Thyroid gland (tissue), 4 donors: ENCODE measurements around the gene PCK2. TPM values are rescaled to one million over a fixed set of nuclear protein-coding genes. Genes with fewer than 3 reads are reported as not detected.

Experiments used
- DNase-seq, 2 donors: peaks; one replicate each; pipeline ENCODE4 v3.0.0-alpha.2; 2019
- H3K27ac ChIP-seq, 3 donors: fragments of 200-600 bp; sonication (generic); 1 replicate in 2 of 3; 2 replicates in 1 of 3; pipeline ENCODE4 v1.5.1; 2016 to 2019; ENCODE audit warnings: mild to moderate bottlenecking in 1 of 3, moderate library complexity in 1 of 3
- H3K27me3 ChIP-seq: fragments of 200-600 bp; sonication (generic); one replicate; pipeline ENCODE4 v1.5.1; 2019
- H3K36me3 ChIP-seq, 2 donors: fragments of 200-600 bp; sonication (generic); one replicate each; pipeline ENCODE4 v1.5.1; 2016 to 2019
- H3K4me1 ChIP-seq, 2 donors: fragments of 200-600 bp; sonication (generic); one replicate each; pipeline ENCODE4 v1.5.1; 2017 to 2019
- H3K4me3 ChIP-seq, 3 donors: fragments of 200-600 bp; sonication (generic); replicated peaks in 1 of 3; 1 replicate in 2 of 3; 2 replicates in 1 of 3; pipeline ENCODE4 v1.5.1; 2016; ENCODE audit warnings: mild to moderate bottlenecking in 1 of 3
- H3K9me3 ChIP-seq: fragments of 200-600 bp; sonication (generic); one replicate; pipeline ENCODE4 v1.5.1; 2017
- CTCF ChIP-seq, 6 experiments: fragments of 200-600 bp in 3 of 6; fragments of 450-650 bp in 3 of 6; sonication (generic) in 3 of 6; IDR thresholded peaks; one replicate each; pipeline ENCODE4 v1.5.1; 2016 to 2019; ENCODE audit warnings: antibody characterized with exemption in 6 of 6, mild to moderate bottlenecking in 2 of 6, inconsistent platforms in 1 of 6, moderate library complexity in 1 of 6
- POLR2A ChIP-seq, 2 donors: fragments of 450-650 bp; IDR thresholded peaks; one replicate each; pipeline ENCODE4 v1.6.1; 2017; ENCODE audit warnings: antibody characterized with exemption in 2 of 2, mild to moderate bottlenecking in 2 of 2, moderate library complexity in 1 of 2
- WGBS, 2 donors: methylation state at CpG; one replicate each; pipeline ENCODE4 v1.1.5; 2017; 5-methylcytosine and 5-hydroxymethylcytosine counted together
- intact Hi-C: fragments of 100-400 bp; cut with DNase I; formaldehyde crosslinking; loops from one replicate; pipeline ENCODE4 v1.15.1; 2023
- total RNA-seq, 4 donors: library from RNA; depleted of rRNA; stranded (reverse); fragments of >200 nt; gene quantifications; one replicate each; pipeline ENCODE4 v1.2.3, GENCODE V29; 2016

Gene PCK2
- total RNA-seq, 4 donors from 2014 or later: 29.8 to 47.4 (median 39.3) TPM

- intact Hi-C loops: no loop called here
These were observed 53.8 kb downstream of the PCK2 start for GRCh38 chr14:24147761-24148428.

GRCh38 chr14:24149302-24149969, 55.3 kb downstream of the PCK2 start:
- Histone ChIP-seq H3K27ac (no peak overlapping the region), H3K4me3 (no peak overlapping the region), H3K27me3 (no peaks in the 10 kb centered on the region), H3K36me3 (peaks cover 26% of the 10 kb centered on the region in 2 donors), H3K9me3 (no peaks in the 10 kb centered on the region), H3K4me1 (peaks cover 17 to 18% of the 10 kb centered on the region in 2 donors)
- no peak for TF ChIP-seq POLR2A (IDR thresholded peaks at IDR 0.05)
- TF ChIP-seq CTCF (IDR thresholded peaks at IDR 0.05): no peak
- DNase-seq: no peak
- 96 to 98% methylated on average over 3 of the region's 3 CpGs for WGBS, 2 donors
- intact Hi-C loops: no loop called here

More at GRCh38 chr14:24147761-24148428, 53.8 kb downstream of the PCK2 start:
- no peak for DNase-seq
- no peaks in the 10 kb centered on the region for H3K27me3 ChIP-seq
- 1 to 15% methylated on average over 15 of the region's 29 CpGs for WGBS, 2 donors
- no peaks in the 10 kb centered on the region for H3K9me3 ChIP-seq
- H3K36me3 ChIP-seq: peaks cover 26% of the 10 kb centered on the region in 2 donors
- peaks cover 17 to 18% of the 10 kb centered on the region in 2 donors for H3K4me1 ChIP-seq
- peak overlapping the region in 2 of 3 donors; percentile 16 to 75 for H3K27ac ChIP-seq
- H3K4me3 ChIP-seq: peak overlapping the region; percentile 38 to 83 (median 83)
- no peak for TF ChIP-seq POLR2A (IDR thresholded peaks at IDR 0.05)
- TF ChIP-seq CTCF (IDR thresholded peaks at IDR 0.05): no peak

- Histone ChIP-seq H3K27me3 (no peaks in the 10 kb centered on the region), H3K4me1 (peaks cover 17 to 18% of the 10 kb centered on the region in 2 donors), H3K4me3 (no peak overlapping the region), H3K36me3 (peaks cover 28 to 32% of the 10 kb centered on the region in 2 donors), H3K9me3 (no peaks in the 10 kb centered on the region), H3K27ac (no peak overlapping the region)
- no peak for TF ChIP-seq CTCF (IDR thresholded peaks at IDR 0.05)
- TF ChIP-seq POLR2A (IDR thresholded peaks at IDR 0.05): no peak
- intact Hi-C loops: no loop called here
- WGBS, 2 donors: 86 to 98% methylated on average over 4 to 9 of the region's 9 CpGs
- DNase-seq: no peak
These were observed 56.0 kb downstream of the PCK2 start for GRCh38 chr14:24150061-24150460.

GRCh38 chr14:24150567-24150966, 56.5 kb downstream of the PCK2 start:
- peaks cover 13 to 15% of the 10 kb centered on the region in 2 donors for H3K4me1 ChIP-seq
- no peak overlapping the region for H3K4me3 ChIP-seq
- H3K9me3 ChIP-seq: no peaks in the 10 kb centered on the region
- intact Hi-C loops: no loop called here
- WGBS, 2 donors: 96 to 97% methylated on average over 9 of the region's 9 CpGs
- DNase-seq: no peak
- H3K27me3 ChIP-seq: no peaks in the 10 kb centered on the region
- no peak overlapping the region for H3K27ac ChIP-seq
- no peak for TF ChIP-seq CTCF (IDR thresholded peaks at IDR 0.05)
- no peak for TF ChIP-seq POLR2A (IDR thresholded peaks at IDR 0.05)
- peaks cover 33 to 37% of the 10 kb centered on the region in 2 donors for H3K36me3 ChIP-seq

GRCh38 chr14:24150993-24151392, 56.9 kb downstream of the PCK2 start:
- Histone ChIP-seq H3K4me3 (no peak overlapping the region), H3K9me3 (no peaks in the 10 kb centered on the region), H3K27ac (no peak overlapping the region), H3K27me3 (no peaks in the 10 kb centered on the region), H3K36me3 (peaks cover 35 to 42% of the 10 kb centered on the region in 2 donors), H3K4me1 (peaks cover 9 to 11% of the 10 kb centered on the region in 2 donors)
- intact Hi-C loops: no loop called here
- 88 to 91% methylated on average over 9 of the region's 9 CpGs for WGBS, 2 donors
- no peak for DNase-seq
- TF ChIP-seq CTCF (IDR thresholded peaks at IDR 0.05) (no peak), POLR2A (IDR thresholded peaks at IDR 0.05) (no peak)
